Activated naive CD4-positive, alpha-beta T cell (primary cell): ENCODE measurements around the gene IYD.
"Not testable (repeated sequence)": the region's sequence is repeated elsewhere in the genome, so short reads cannot be mapped to it uniquely, and the experiment has no call there.

Source experiments
- DNase-seq, 4 experiments: peaks; one replicate each; lab custom pipeline; 2025; lab: John Stamatoyannopoulos, UW

Gene IYD

DNA sequence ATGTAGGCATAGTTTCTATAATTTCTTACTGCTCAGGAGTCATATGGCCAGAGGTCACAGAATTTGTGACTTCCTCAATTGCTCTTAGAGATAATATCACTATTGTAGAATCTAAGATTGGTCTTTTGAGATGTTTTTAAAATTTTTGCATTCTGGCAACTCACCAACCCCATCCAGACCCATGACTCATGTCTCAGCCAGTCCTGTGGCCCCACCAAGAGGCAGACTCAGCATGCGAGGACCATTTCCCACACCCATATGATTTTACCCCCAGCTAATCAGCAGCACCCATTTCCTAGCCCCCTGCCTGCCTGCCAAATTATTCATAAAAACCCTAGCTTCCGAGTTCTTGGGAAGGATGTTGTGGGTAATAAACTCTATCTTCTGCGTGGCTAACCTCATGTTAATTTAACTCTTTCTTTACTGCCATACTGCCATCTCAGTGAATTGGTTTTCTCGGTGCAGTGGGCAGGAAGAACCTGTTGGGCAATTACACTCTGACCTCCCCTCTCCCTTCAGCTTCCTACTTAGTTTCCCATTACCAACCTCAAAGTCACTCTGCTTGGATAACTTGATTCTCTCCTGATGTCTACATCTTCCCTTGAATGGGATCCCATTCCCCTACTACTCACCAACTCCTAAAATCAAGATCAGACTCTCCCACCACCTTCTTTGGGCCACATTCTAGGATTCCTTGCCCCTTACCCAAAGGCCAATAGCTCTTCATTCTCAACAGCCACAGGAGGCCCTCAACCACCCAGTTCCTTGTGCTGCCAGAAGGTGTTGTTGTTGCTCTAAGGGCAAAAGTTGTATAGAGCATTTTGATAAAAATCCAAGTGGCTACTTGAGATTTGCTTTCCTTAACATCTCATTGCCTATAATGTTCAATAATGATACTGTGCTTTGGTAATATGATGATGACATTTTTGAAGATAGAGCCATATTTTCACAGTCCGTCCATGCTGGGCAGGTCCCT lies 16.2 kb upstream of the IYD start:
- DNase-seq: no peak

DNA sequence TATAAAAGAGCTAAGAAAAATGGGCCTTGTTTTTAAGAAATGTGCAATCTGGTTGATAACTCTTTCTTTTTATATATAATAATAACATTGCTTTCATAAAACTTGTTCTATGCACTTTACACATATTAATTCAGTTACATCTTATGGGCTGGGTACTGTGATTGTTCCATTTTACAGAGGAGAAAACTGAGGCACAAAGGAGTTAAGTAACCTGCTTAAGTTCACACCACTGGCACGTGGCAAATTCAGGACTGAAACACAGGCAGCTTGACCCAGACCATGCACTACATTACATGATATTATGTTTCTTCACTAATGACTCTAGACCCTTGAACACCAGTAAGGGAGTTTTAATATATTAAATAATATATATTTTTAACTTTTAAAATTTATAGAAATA lies 15.4 kb upstream of the IYD start:
- no peak for DNase-seq

DNA sequence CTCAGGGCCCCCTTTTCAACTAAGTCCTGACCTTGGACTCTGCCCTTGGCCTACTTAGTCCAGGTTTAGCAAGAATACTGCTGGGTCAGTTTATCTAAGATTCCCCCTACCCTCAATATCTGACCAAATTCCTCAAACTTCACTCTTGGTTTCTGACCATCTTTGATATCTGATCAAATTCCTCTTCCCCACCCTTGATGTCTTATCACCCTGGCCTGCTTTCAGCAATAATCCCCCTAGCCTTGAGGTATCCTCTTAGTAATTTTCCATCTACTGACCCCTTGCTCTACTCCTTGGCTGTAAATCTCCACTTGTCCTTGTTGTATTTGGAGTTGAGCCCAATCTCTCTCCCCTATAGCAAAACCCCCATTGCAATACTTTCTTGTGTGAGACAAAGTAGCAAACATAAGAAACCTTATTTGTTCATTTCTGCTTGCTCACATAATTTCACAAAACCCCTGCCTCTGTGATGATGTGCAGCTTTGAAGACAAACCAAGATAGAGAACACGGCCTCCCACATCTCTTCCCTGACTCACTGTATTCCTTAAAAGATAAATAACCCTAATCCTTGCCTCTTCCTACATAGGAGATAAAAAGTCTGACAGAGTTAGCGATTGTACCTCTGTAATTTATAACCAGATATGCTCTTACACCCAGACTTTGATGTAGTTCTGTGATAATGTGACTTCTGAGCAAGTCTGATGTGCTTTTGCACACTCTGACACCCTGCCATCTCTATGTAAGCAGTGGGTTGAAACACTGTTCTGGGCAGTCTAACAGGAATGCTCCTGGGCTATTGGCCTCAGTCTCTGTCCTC lies 13.8 kb upstream of the IYD start:
- no peak for DNase-seq

DNA sequence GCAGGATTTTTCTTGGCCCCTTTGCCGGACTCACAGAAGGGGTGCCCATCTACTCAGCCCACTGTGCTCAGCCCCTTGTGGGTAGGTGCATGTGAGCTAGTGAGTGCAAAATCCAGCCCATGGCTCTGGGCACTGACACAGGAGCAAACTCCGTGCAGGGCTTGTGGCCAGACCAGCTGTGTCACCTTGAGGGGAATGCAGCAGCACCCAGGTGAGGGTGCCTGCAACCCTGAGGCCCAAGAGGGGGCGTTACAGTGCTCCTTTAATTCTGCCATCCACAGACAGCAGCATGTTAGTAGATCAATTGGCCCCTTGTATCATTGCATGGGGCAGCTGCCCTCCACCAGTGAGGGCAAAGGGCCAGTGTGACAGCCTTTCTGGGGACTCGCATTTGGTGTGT lies 12.9 kb upstream of the IYD start:
- no peak for DNase-seq

DNA sequence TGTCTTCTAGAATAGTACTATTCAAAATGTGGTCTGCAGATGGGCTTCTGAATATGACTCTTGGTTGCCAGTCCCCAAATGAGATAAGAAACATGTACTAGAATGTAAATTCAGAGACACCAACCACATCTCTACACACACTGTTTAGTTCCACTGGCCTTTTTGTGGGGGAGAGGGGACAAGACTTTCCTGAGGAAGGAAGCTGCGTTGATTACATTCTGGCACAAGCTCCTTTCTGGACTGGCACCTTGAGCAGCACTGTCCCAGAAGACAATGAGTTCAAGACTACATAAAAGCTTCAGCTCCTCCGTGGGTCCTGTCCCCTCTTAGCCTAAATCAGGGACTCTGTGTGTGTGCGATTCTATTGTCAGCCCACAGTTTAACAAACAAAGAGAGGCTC lies 6.9 kb upstream of the IYD start:
- DNase-seq: no peak

DNA sequence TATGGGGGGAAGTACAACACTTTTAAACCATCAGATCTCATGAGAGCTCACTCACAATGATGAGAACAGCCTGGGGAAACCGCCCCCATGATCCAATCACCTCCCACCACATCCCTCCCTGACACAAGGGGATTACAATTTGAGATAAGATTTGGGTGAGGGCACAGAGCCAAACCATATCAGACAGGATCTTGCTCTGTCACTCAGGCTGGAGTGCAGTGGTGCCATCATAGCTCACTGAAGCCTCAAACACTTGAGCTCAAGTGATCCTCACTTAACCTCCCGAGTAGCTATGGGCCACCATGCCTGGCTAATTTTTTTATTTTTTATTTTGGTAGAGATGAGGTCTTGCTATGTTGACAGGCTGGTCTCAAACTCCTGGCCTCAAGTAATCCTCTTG lies 5.1 kb upstream of the IYD start:
- no peak for DNase-seq

DNA sequence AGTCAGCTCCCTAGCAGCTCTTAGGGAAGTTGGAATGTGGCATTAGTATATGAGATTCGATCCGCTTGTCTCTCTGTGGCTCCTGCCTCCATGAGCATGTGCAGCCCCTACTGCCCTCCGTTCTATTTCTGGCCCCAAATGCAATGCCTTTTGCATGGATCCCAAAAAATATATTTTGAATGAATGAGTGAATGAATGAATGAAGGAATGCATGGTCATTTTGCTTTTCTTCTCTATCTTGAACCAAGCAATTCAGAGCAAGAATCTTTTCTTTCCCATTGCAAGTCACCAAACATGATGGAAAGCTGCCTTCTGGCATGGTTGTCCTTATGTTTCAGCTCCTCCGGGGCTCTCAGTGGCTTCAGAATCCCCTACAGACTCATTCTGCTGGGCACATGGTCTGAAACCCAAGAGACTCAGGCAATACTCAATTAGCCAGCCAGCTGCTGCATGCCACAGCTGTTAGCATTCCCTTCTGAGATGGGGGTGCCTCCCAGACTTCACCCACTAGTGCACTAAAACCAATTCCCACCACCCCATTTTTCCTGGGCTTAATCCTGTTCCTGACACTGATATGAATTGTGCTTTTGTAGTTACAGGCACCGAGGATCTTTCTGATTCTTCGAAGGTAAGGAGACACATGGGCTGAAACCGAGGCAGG lies 2.6 kb upstream of the IYD start:
- DNase-seq: no peak

DNA sequence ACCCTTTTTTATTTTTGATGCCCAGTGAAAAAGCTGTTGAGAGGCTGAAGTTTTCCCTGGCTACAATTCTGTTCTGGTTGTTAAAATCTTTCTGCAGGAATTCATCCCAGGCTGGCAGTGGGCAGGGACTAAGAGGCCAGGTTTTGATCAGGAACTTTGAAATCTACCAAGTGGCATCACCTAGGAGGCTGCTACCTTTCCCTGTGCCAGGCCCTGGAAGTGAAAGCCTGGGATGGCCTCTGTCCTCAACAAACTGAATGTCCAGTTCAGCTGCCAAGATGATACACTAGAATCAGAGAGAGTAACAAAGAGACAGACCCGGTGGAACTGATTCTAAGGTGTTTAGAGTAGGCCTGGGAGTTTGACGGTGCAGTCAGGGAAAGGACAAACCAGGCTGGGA lies 596 bp downstream of the IYD start:
- no peak for DNase-seq

DNA sequence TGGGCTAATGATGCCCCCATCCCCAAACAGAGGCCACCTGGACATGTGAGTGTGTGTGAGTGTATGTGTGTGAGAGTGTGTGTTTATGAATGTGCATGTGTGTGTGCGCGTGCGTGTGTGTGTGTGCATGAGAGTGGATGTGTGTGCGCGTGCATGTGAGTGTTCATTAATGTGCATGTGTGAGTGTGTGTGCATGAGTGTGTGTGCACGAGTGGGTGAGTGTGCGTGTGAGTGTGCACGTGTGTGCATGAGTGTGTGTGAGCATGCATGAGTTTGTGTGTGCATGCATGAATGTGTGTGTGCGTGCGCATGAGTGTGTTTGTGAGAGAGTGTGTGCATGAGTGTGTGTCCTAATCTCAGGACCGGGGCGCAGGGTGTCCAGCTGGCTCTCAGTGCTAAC lies 1.3 kb downstream of the IYD start:
- no peak for DNase-seq

DNA sequence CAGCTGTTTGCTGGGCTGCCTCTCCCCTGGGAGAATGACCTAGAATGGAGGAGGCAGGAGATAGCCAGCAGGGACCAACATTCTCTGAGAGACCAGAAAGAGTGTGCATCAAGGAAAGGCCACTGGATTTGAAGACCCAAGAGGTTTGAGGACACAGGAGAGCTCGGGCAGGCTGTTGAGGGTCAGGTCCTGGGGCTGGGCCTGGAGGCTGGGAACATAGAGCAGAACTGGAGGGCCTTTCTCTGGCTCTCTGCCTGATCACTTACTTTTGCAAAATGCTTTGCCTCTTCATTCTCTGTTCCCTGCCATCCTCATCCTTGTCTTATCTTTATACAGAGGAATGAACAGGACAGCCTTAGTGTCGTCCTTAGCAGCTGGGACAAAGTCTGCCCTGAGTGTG lies 2.5 kb downstream of the IYD start:
- DNase-seq: no peak

DNA sequence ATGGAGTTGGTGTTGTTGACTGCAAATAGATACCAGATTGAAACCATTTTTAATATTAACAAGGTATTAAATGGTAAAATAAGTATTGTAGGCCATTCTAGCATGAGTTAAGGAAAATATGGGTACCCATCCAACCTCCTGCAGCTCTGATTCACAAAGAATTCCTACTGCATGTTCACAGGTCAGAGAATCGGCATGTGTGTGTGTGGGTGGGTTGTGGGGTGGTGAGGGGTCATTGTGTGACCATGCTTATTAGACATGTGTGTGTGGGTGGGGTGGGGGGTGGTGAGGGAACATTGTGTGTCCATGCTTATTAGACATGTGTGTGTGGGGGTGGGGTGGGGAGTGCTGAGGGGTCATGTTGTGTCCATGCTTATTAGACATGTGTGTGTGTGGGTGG lies 3.2 kb downstream of the IYD start:
- DNase-seq: no peak

DNA sequence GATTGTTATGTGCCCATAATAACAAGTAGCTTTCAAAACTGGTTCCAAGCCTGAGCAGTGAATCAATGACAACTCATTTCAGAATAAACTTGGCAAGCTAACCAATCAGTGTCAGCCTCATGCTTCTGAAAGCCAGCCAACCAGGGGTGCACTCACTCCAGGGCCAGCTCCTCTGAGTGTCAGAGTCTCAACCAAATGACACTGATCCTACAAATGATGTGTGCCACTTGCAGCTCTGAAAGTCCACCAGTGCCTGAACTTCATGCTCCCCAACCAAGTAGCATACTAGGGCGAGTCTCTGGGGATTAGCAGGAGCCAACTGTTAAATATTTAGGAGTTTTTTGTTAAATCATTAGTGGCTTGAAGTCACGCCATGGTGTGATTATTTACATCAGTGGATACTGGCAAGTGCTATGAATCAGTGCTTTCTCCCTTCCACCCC lies 4.5 kb downstream of the IYD start:
- DNase-seq: no peak

DNA sequence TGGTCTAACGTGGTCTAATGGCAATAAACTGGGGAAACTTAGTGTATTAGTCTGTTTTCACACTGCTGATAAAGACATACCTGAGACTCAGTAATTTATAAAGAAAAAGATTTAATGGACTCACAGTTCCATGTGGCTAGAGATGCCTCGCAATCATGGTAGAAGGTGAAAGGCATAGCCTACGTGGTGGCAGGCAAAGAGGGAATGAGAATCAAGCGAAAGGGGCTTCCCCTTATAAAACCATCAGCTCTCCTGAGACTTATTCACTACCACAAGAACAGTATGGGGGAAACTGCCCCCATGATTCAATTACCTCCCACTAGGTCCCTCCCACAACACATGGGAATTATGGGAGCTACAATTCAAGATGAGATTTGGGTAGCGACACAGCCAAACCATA lies 5.5 kb downstream of the IYD start:
- not testable (repeated sequence) for DNase-seq

DNA sequence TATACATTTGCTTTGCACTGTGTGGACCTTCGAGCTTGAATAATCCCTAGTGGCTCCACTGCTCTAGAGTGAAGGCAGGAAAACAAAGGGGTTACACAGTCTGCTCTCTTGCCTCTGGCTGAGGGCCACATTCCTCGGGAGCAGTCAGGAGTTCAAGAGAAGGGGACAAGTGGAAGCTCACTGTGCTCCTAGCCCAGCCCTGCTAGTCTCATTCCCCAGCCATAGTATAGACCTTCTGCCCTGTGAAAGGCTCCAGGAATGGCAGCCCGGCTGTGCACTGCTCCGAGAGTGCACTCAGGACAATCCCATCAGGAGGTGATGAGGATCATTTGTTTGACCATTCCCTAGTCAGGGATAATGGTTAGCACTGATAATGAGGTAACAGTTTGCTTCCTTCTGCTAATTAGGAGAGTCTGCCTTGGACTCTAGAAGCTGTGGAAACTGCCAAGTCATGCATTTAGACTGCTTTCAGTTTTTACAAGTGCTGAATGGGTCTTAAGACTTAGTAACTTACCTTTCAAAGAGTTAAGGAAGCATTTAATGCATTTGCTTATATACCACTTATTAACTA lies 8.5 kb downstream of the IYD start:
- DNase-seq: no peak

DNA sequence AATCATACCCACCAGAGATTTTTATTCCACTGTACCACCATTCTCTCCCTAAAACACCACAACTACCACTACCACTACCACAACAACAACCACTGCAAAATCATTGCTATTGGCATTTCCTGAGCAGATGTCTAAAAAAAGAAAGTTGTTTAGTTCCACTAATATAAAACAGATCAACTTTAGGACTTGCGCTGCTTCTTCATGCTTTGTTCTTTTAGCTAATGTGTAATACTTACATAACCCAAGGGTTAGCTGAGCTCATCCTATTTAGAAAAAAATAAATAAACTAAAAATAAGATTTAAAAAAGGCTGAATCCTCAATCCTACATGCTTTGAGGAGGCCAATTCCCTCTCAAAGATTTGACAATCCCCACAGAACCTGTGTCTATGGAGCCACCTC lies 11.4 kb downstream of the IYD start:
- DNase-seq: no peak

DNA sequence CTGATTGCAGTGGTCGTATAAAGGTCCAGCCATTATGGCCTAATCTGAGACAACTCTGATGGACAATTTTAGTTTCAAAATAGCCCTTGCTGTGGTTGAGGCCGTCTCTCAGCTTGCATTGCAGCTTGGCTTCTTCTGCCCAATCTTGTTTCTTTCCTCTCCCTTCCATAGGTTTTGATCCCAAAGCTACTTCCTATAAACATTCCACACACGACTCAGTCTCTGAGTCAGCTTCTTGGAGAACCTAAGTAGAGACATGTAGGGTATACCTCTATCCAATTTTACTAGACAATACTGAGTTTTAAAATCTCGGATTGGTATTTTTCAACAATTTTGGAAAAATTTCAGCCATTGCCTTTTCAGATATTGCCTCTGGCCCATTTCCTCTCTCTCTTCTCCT lies 13.4 kb downstream of the IYD start:
- DNase-seq: no peak

DNA sequence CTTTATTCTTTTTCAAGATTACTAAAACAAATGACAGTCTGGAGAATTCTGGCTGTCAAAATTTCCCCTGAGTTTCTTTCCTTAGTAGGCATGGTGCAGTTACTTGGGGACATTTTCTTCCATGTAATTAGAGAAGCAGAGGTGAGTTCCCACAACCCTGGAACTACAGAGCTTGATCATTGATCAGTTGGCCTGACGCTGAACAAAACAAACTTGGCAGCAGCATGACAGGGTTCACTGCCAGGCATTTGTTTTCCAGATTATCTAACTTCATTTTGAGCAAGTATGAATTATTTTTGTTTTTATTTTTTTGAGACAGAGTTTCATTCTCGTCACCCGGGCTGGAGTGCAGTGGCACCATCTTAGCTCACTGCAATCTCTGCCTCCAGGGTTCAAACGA lies 22.6 kb downstream of the IYD start:
- DNase-seq: no peak

DNA sequence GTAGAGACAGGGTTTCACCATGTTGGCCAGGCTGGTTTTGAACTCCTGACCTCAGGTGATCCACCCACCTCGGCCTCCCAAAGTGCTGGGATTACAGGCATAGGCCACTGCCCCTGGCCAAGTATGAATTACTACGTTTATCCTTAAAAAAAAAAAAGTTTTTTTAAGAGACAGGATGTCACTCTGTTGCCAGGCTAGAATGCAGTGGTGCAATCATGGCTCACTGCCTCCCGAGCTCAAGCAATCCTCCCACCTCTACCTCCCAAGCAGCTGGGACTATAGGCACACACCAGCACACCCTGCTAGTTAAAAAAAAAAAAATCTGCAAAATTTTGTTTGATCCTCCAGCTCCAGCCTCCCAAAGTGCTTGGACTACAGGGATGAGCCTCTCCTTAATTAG lies 23.1 kb downstream of the IYD start:
- DNase-seq: no peak

DNA sequence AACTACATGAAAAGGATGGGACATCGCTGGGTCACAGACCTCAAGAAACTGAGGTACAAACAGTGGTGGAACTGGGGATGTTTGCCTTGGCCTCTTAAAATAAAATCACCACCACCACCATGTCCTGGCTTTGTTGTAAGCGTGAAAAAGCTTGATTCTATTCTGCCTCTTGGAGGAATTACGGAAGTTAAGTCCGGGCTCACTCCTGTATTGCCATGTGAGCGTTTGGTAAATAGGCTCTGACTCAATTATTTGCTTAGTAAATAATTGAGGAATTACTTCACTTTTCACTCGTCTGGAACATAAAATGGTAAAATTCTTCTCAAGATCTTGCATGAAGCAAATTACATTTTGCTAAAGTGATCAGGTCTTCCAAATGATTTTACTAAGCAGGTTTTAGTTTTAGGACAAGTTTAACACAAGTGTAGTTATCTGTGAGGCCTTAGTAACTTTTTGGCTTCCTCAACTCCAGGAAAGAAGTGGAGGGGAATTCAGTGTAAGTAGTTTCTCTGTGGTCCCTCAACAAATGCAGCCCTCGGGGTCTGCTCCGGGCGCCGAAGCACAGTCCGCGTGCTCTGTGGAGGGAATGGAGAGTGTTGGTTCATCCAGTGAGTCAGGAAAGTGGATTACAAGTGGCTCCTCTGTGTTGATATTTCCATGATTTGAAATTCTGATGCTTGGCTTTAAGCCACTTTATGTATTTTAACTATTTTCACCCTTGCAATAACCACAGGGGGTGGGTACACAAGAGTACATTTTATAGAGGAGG lies 23.8 kb downstream of the IYD start:
- DNase-seq: no peak

DNA sequence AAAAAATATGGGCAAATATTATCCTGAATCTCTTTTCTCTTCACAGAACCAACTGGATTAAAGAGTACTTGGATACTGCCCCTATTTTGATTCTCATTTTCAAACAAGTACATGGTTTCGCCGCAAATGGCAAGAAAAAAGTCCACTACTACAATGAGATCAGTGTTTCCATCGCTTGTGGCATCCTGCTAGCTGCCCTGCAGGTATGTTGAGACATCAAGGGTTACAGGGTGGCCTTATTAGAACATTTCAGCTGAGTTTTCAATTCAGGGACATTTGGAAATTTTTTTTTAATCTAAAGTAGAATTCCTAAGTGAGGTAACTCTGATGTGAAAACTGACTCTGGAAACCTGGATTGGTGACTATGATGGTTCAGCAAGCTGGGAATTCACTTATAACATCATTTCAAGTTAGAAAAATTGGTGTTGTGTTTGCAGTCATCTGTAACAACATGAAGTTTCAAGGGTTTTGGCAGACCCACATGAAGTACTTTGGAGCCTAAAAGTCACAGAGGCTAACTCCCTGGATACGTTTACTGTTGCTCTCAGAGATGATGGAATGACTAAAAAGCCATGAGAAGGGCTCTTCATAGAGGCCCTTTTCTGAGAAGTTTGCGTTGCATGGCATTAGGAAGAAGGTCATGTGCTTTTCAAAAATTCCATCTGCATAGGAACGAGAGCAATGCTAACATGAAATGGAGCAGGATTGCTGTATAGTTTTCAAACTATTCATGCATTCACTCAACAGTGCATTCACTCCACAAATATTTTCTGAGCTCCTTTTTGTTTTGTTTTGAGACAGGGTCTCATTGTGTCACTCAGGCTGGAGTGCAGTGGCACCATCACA lies 25.5 kb downstream of the IYD start:
- DNase-seq: no peak

DNA sequence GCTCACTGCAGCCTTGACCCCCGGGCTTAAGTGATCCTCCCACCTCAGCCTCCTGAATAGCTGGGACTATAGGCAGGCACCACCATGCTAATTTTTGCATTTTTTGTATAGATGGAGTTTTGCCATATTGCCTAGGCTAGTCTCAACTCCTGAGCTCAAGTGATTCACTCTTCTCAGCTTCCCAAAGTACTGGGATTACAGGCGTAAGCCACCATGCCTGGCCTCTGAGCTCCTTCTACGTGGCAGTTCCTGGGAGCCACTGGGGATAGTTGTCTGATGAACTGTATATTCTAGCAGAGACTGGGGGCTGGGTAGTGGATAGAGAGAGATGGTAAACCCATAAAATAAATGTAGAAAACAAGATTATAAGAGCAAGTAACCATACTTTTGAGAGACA lies 26.1 kb downstream of the IYD start:
- no peak for DNase-seq
